HCT116 (cell line): ENCODE results near the gene PLEKHH2. TPM values are rescaled to one million over a fixed set of nuclear protein-coding genes. Genes with fewer than 3 reads are reported as not detected.

Experiments used
- ATAC-seq: fragments of 200-7000 bp; cut with Tn5 transposase; 2 replicates; pipeline ENCODE4 v1.9.1; 2020; ENCODE audit warnings: mild to moderate bottlenecking, moderate library complexity
- BruUV-seq: library from RNA; stranded (reverse); fragments of 400-500 nt; replicated peaks from 2 replicates; lab custom pipeline; 2021; lab: Mats Ljungman, UMichigan
- CTCF ChIA-PET: fragments of 300-600 bp; sonication (Branson Sonifier 250); formaldehyde crosslinking; loops from one replicate; lab custom pipeline; 2021; ENCODE audit warnings: antibody characterized with exemption; lab: Charles Lee
- POLR2A ChIA-PET: fragments of 300-600, 350-600 bp; sonication (Branson Sonifier 250); formaldehyde crosslinking; loops from one replicate; lab custom pipeline; 2021; ENCODE audit warnings: antibody characterized with exemption; lab: Charles Lee
- RAD21 ChIA-PET, 2 experiments: fragments of 300-600 bp; sonication (Branson Sonifier 250); formaldehyde crosslinking; loops; one replicate each; lab custom pipeline; 2023; ENCODE audit warnings: low total read pairs in 2 of 2; ENCODE audit not compliant: uncharacterized antibody in 2 of 2, unreplicated experiment in 2 of 2, low non-redundant PET in 1 of 2; lab: Charles Lee
- DNase-seq: peaks from one replicate; pipeline ENCODE4 v3.0.0-alpha.2; 2010; ENCODE audit warnings: low read depth, low spot score
- H2AFZ ChIP-seq: fragments of 200-600 bp; shearing (Covaris generic), sonication (generic); 2 replicates; pipeline ENCODE4 v1.6.1; 2017; ENCODE audit warnings: low read depth, mixed run types, mixed read lengths, antibody characterized with exemption, low read length; ENCODE audit not compliant: poor library complexity, severe bottlenecking
- H3K27ac ChIP-seq: 2 replicates; pipeline ENCODE4 v1.5.1; 2012; ENCODE audit warnings: low read depth, low read length
- H3K27me3 ChIP-seq: fragments of 200-600 bp; sonication (generic); 2 replicates; pipeline ENCODE4 v1.6.1; 2016; ENCODE audit warnings: mixed run types, low read length, mixed read lengths; ENCODE audit not compliant: insufficient read depth
- H3K36me3 ChIP-seq, 2 experiments: fragments of 200-500 bp in 1 of 2; fragments of 200-600 bp in 1 of 2; sonication (Bioruptor generic) in 1 of 2; sonication (generic) in 1 of 2; 2 replicates each; pipeline versions ENCODE4 v1.5.1 to v1.6.1; 2014 to 2016; ENCODE audit warnings: low read length in 2 of 2, inconsistent platforms in 1 of 2, mixed read lengths in 1 of 2, mixed run types in 1 of 2; ENCODE audit not compliant: insufficient read depth in 2 of 2, control insufficient read depth in 1 of 2
- H3K4me1 ChIP-seq, 2 experiments: fragments of 200-600 bp in 1 of 2; sonication (generic) in 1 of 2; 2 replicates each; pipeline versions ENCODE4 v1.5.1 to v1.6.1; 2012 to 2017; ENCODE audit warnings: low read length in 2 of 2, inconsistent platforms in 1 of 2, mild to moderate bottlenecking in 1 of 2, mixed read lengths in 1 of 2, mixed run types in 1 of 2, moderate library complexity in 1 of 2; ENCODE audit not compliant: insufficient read depth in 2 of 2, control insufficient read depth in 1 of 2
- H3K4me2 ChIP-seq: fragments of 200-600 bp; sonication (generic); 2 replicates; pipeline ENCODE4 v1.6.1; 2017; ENCODE audit warnings: mixed run types, low read length, mixed read lengths
- H3K4me3 ChIP-seq, 2 experiments: fragments of 200-600 bp in 1 of 2; sonication (generic) in 1 of 2; replicated peaks in 1 of 2; 2 replicates each; pipeline ENCODE4 v1.5.1; 2011 to 2016; ENCODE audit warnings: low read length in 2 of 2, control low read depth in 1 of 2, low read depth in 1 of 2, mild to moderate bottlenecking in 1 of 2, mixed read lengths in 1 of 2, mixed run types in 1 of 2
- H3K79me2 ChIP-seq: fragments of 200-600 bp; sonication (generic); 2 replicates; pipeline ENCODE4 v1.6.1; 2017; ENCODE audit warnings: mild to moderate bottlenecking, mixed run types, low read length, moderate library complexity, mixed read lengths; ENCODE audit not compliant: insufficient read depth
- H3K9ac ChIP-seq: fragments of 200-600 bp; sonication (generic); 2 replicates; pipeline ENCODE4 v1.6.1; 2016; ENCODE audit warnings: low read length, mixed read lengths
- H3K9me2 ChIP-seq: fragments of 200-600 bp; sonication (generic), shearing (Covaris generic); 2 replicates; pipeline ENCODE4 v1.6.1; 2017; ENCODE audit warnings: mixed run types, mild to moderate bottlenecking, moderate library complexity; ENCODE audit not compliant: insufficient read depth
- H3K9me3 ChIP-seq, 2 experiments: fragments of 200-500 bp in 1 of 2; fragments of 200-600 bp in 1 of 2; sonication (Bioruptor generic) in 1 of 2; sonication (generic) in 1 of 2; 2 replicates each; pipeline ENCODE4 v1.6.1; 2014 to 2017; ENCODE audit warnings: low read length in 2 of 2, mixed read lengths in 2 of 2, inconsistent platforms in 1 of 2, low read depth in 1 of 2, mild to moderate bottlenecking in 1 of 2, mixed run types in 1 of 2, moderate library complexity in 1 of 2; ENCODE audit not compliant: control insufficient read depth in 1 of 2, insufficient read depth in 1 of 2
- H4K20me1 ChIP-seq: fragments of 200-600 bp; sonication (generic), shearing (Covaris generic); 2 replicates; pipeline ENCODE4 v1.6.1; 2017; ENCODE audit warnings: mixed run types, mild to moderate bottlenecking, moderate library complexity; ENCODE audit not compliant: insufficient read depth
- CBX3 ChIP-seq: IDR thresholded peaks from 2 replicates; pipeline ENCODE4 v1.6.1; 2012; ENCODE audit warnings: low read depth
- CTCF ChIP-seq, 3 experiments: fragments of 200-600 bp in 1 of 3; sonication (generic) in 1 of 3; IDR thresholded peaks in 2 of 3; conservative IDR thresholded peaks in 1 of 3; 2 replicates each; pipeline ENCODE4 v1.5.1; 2012 to 2017; ENCODE audit warnings: low read depth in 2 of 3, low read length in 2 of 3, antibody characterized with exemption in 1 of 3, borderline replicate concordance in 1 of 3, control low read depth in 1 of 3, mild to moderate bottlenecking in 1 of 3, mixed read lengths in 1 of 3, mixed run types in 1 of 3, moderate library complexity in 1 of 3; ENCODE audit not compliant: insufficient read depth in 1 of 3
- EGR1 ChIP-seq: IDR thresholded peaks from 2 replicates; pipeline ENCODE4 v1.6.1; 2012; ENCODE audit warnings: low read depth
- ELF1 ChIP-seq: IDR thresholded peaks from 2 replicates; pipeline ENCODE4 v1.6.1; 2012; ENCODE audit warnings: low read depth, borderline replicate concordance
- EZH2 ChIP-seq: fragments of 200-600 bp; sonication (generic); IDR thresholded peaks from 2 replicates; pipeline ENCODE4 v1.6.1; 2017; ENCODE audit warnings: antibody characterized with exemption, mixed run types
- EZH2phosphoT487 ChIP-seq: fragments of 200-600 bp; IDR thresholded peaks from 2 replicates; pipeline ENCODE4 v1.6.1; 2018; ENCODE audit warnings: antibody characterized with exemption, borderline replicate concordance
- FOSL1 ChIP-seq: IDR thresholded peaks from 2 replicates; pipeline ENCODE4 v1.6.1; 2012; ENCODE audit warnings: low read depth
- JUND ChIP-seq: IDR thresholded peaks from 2 replicates; pipeline ENCODE4 v1.6.1; 2012
- RAD21 ChIP-seq: IDR thresholded peaks from 2 replicates; pipeline ENCODE4 v1.6.1; 2012; ENCODE audit warnings: low read depth, mild to moderate bottlenecking
- SIN3A ChIP-seq: IDR thresholded peaks from 2 replicates; pipeline ENCODE4 v1.6.1; 2012; ENCODE audit warnings: low read depth
- SP1 ChIP-seq: IDR thresholded peaks from 2 replicates; pipeline ENCODE4 v1.6.1; 2012; ENCODE audit warnings: low read depth
- TCF7L2 ChIP-seq: IDR thresholded peaks from 2 replicates; pipeline ENCODE4 v1.7.0; 2011; ENCODE audit warnings: borderline replicate concordance, inconsistent platforms; ENCODE audit not compliant: insufficient read depth, insufficient read length; ENCODE audit errors: extremely low read depth
- ZFX ChIP-seq: fragments of 450-650 bp; IDR thresholded peaks from 2 replicates; pipeline ENCODE4 v1.6.1; 2017
- intact Hi-C: fragments of 100-400 bp; cut with micrococcal nuclease; formaldehyde crosslinking; loops from 2 replicates; pipeline ENCODE4 v1.10.0; 2022
- total RNA-seq: library from RNA; stranded (reverse); gene quantifications from one replicate; pipeline ENCODE4 v1.2.1, GENCODE V29; 2021; ENCODE audit not compliant: unreplicated experiment
- TF ChIP-seq, protein P1 (sequence below): IDR thresholded peaks from 2 replicates; pipeline ENCODE4 v1.6.1; 2012; ENCODE audit warnings: low read depth

Gene PLEKHH2
- total RNA-seq, 1 experiment from 2014 or later, result 7.8 TPM

GRCh38 chr2:43731211-43731610, 94.2 kb downstream of the PLEKHH2 start (continued):
- TF ChIP-seq FOSL1 (no peak), SP1 (no peak), CBX3 (no peak)

DNA sequence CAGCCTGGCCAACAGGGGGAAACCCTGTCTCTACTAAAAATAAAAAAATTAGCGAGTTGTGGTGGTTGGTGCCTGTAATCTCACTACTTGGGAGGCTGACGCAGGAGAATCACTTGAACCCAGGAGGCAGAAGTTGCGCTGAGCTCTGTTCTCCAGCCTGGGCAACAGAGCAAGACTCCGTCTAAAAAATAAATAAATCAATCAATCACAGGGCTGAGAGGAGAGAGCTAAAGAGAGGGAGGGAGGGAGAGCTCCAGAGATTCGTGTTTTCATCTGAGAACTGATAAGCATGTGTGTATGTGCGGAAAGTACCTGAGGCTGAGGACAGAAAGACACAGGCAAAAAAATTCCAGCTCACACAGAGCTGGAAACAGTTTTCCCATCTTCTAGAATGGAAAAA, 99.6 kb downstream of the PLEKHH2 start:
- DNase-seq, result no peak
- Histone ChIP-seq H3K9me2 (no peaks in the 10 kb centered on the region), H3K27me3 (no peaks in the 10 kb centered on the region), H3K9ac (no peak overlapping the region), H2AFZ (no peak overlapping the region), H3K79me2 (no peaks in the 10 kb centered on the region), H3K9me3 (no peaks in the 10 kb centered on the region), H4K20me1 (no peaks in the 10 kb centered on the region), H3K4me1 (peaks cover 2 to 12% of the 10 kb centered on the region in 2 experiments; a peak in 3 of 4 replicates), H3K4me2 (no peak overlapping the region), H3K4me3 (no peak overlapping the region), H3K36me3 (no peaks in the 10 kb centered on the region), H3K27ac (no peak overlapping the region)
- intact Hi-C loops, result no loop called here
- ChIA-PET POLR2A (no interaction called here), RAD21 (no interaction called here), CTCF (no interaction called here)
- no peak for ATAC-seq
- TF ChIP-seq CBX3 (no peak), ZFX (no peak), EZH2 (no peak), TCF7L2 (no peak), SP1 (no peak), CTCF (IDR thresholded peaks at IDR 0.05 in 2 of 3, conservative IDR thresholded peaks at IDR 0.05 in 1 of 3; ENCODE audit: borderline replicate concordance in 1 of 3, insufficient read depth in 1 of 3, low read depth in 2 of 3, low read length in 2 of 3) (no peak), SIN3A (no peak), JUND (no peak), EGR1 (no peak), FOSL1 (no peak), ELF1 (no peak), EZH2phosphoT487 (no peak), RAD21 (no peak)
- TF ChIP-seq, protein P1, sequence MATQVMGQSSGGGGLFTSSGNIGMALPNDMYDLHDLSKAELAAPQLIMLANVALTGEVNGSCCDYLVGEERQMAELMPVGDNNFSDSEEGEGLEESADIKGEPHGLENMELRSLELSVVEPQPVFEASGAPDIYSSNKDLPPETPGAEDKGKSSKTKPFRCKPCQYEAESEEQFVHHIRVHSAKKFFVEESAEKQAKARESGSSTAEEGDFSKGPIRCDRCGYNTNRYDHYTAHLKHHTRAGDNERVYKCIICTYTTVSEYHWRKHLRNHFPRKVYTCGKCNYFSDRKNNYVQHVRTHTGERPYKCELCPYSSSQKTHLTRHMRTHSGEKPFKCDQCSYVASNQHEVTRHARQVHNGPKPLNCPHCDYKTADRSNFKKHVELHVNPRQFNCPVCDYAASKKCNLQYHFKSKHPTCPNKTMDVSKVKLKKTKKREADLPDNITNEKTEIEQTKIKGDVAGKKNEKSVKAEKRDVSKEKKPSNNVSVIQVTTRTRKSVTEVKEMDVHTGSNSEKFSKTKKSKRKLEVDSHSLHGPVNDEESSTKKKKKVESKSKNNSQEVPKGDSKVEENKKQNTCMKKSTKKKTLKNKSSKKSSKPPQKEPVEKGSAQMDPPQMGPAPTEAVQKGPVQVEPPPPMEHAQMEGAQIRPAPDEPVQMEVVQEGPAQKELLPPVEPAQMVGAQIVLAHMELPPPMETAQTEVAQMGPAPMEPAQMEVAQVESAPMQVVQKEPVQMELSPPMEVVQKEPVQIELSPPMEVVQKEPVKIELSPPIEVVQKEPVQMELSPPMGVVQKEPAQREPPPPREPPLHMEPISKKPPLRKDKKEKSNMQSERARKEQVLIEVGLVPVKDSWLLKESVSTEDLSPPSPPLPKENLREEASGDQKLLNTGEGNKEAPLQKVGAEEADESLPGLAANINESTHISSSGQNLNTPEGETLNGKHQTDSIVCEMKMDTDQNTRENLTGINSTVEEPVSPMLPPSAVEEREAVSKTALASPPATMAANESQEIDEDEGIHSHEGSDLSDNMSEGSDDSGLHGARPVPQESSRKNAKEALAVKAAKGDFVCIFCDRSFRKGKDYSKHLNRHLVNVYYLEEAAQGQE, result no peak
- BruUV-seq, result no TSS peak
